GM21529 (cell line): ENCODE data around the gene SLC27A1.
A peak's percentile ranks its signal among the peaks of the same experiment; 100 is the strongest.

Experiments used
- ATAC-seq: cut with Tn5 transposase; IDR thresholded peaks from one replicate; pipeline ENCODE4 v1.9.1; 2021; ENCODE audit not compliant: unreplicated experiment

The SLC27A1 gene

GRCh38 chr19:17470068-17470841, at the start of gene SLC27A1:
Gene SLC27A1 (plus strand): TSS chr19:17470524. CDS start chr19:17470541, 17 bp downstream.
- peak; percentile 78 for ATAC-seq

- no peak for ATAC-seq
Observed at GRCh38 chr19:17421942-17422341, 48.4 kb upstream of the SLC27A1 start.

GRCh38 chr19:17423429-17424208, 46.7 kb upstream of the SLC27A1 start:
- no peak for ATAC-seq

GRCh38 chr19:17424743-17425365, 45.5 kb upstream of the SLC27A1 start:
- no peak for ATAC-seq

- ATAC-seq = no peak
Observed at GRCh38 chr19:17429641-17430113, 40.6 kb upstream of the SLC27A1 start.

GRCh38 chr19:17431417-17431816, 38.9 kb upstream of the SLC27A1 start:
- no peak for ATAC-seq

GRCh38 chr19:17435218-17435617, 35.1 kb upstream of the SLC27A1 start:
- ATAC-seq = no peak

GRCh38 chr19:17436094-17436873, 34.0 kb upstream of the SLC27A1 start:
- no peak for ATAC-seq

GRCh38 chr19:17436874-17437267, 33.5 kb upstream of the SLC27A1 start:
- no peak for ATAC-seq

- ATAC-seq = no peak
Observed at GRCh38 chr19:17441241-17442021, 28.9 kb upstream of the SLC27A1 start.

GRCh38 chr19:17445526-17446165, 24.7 kb upstream of the SLC27A1 start:
- ATAC-seq = no peak

- no peak for ATAC-seq
Observed at GRCh38 chr19:17447704-17448130, 22.6 kb upstream of the SLC27A1 start.

GRCh38 chr19:17448131-17448967, 22.0 kb upstream of the SLC27A1 start, which contains the start of gene TMEM221:
Gene TMEM221 (minus strand): TSS chr19:17448668. CDS start chr19:17448462, 206 bp downstream.
- no peak for ATAC-seq

GRCh38 chr19:17450264-17451075, 19.9 kb upstream of the SLC27A1 start:
- ATAC-seq = no peak

GRCh38 chr19:17451820-17452219, 18.5 kb upstream of the SLC27A1 start:
- ATAC-seq = no peak

- ATAC-seq = no peak
Observed at GRCh38 chr19:17454576-17455071, 15.7 kb upstream of the SLC27A1 start.

- no peak for ATAC-seq
Observed at GRCh38 chr19:17455308-17456123, 14.8 kb upstream of the SLC27A1 start.
